ENCODE data around the gene C6orf132. TPM values are rescaled to one million over a fixed set of nuclear protein-coding genes. Genes with fewer than 3 reads are reported as not detected.
A peak's percentile ranks its signal among the peaks of the same experiment; 100 is the strongest.

The C6orf132 gene
- total and polyA plus RNA-seq, 2 of the 8 experiments (the other 6 are each of a cell fraction or from before 2014, with no cell fraction given): 31.5 to 64.0 TPM

DNA sequence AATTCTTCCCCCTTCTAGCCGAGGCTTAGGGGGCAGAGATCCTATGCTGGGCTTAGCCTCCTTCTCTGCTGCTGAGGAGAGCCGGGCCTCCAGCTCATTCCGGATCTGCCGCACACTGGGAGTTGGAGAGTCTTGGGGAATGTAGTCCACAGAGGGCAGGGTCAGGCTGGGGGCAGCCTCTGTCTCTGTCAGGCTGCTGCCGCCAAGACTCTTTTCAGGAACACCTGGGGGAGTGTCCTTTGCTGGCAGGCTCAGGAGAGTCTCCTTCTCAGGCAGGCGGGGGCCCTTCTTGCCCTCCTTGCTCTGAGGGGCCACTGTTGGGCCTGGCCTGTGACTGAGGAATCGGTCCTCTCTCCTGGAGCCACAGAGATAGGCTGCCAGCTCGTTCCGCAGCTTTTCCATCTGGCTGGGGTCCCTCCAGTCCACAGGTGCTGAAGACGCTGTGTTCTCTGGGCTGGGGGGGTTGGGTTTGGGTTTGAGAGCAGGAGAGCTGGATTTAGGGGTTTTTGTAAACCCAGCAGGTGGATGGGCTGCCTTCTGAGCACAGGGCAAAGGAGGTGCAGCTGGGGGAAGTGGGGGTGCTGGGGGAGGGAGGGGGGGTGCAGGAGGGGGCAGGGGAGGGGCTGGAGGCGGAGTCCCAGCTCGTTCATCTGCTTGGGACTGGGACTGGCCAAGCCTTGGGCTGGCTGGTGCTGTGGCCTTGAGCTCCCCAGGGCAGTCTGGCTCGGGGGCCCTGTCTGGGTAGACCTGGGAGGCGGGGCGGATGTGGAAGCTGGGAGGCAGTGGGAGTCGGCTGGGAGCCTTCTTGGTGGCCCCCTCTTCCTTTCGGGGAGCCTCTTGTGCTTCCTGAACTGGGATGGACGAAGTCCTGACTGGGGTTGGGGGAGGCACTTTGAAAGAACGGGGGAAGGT is 36.1 kb downstream of the C6orf132 start:
- Histone ChIP-seq H2AK5ac (ENCODE audit: low read depth, low read length) (no peak overlapping the region), H2BK12ac (ENCODE audit: low read depth, low read length) (no peak overlapping the region), H3K79me2 (ENCODE audit: control insufficient read depth in 1 of 2, insufficient read depth in 2 of 2, low read length in 2 of 2) (peaks cover 0 to 4% of the 10 kb centered on the region in 2 experiments; a peak in 1 of 4 replicates), H3K4me3 (ENCODE audit: extremely low read depth in 1 of 4, insufficient read depth in 2 of 4, low read depth in 3 of 4, low read length in 4 of 4) (no peak overlapping the region), H2BK20ac (ENCODE audit: low read length) (no peak overlapping the region), H3K4ac (replicated peaks; ENCODE audit: insufficient read length, low read depth, low read length) (no peak overlapping the region), H2BK5ac (ENCODE audit: low read depth, low read length) (no peak overlapping the region), H4K5ac (ENCODE audit: insufficient read length, low read depth, low read length) (no peak overlapping the region), H3K18ac (ENCODE audit: extremely low read depth, low read length) (no peak overlapping the region), H3K23ac (ENCODE audit: insufficient read length) (no peak overlapping the region), H3K27ac (ENCODE audit: low read depth, low read length) (no peak overlapping the region), H4K20me1 (replicated peaks in 1 of 2; ENCODE audit: control insufficient read depth in 1 of 2, insufficient read depth in 2 of 2, low read length in 2 of 2) (peaks cover 4 to 23% of the 10 kb centered on the region in 2 experiments), H4K91ac (replicated peaks; ENCODE audit: insufficient read length, low read length) (no peak overlapping the region), H3K36me3 (ENCODE audit: control insufficient read depth in 2 of 4, insufficient read depth in 4 of 4, low read length in 3 of 4) (peaks cover 7 to 39% (median 25%) of the 10 kb centered on the region in 4 experiments; a peak in 7 of 8 replicates), H3K9ac (replicated peaks in 1 of 4; ENCODE audit: extremely low read depth in 1 of 4, low read depth in 3 of 4, low read length in 3 of 4) (no peak overlapping the region), H4K8ac (ENCODE audit: extremely low read depth, insufficient read depth, low read length) (peak overlapping the region; percentile 35; the same call in 1 of the 2 replicates), H3K4me1 (replicated peaks in 1 of 4; ENCODE audit: control insufficient read depth in 3 of 4, insufficient read depth in 4 of 4, low read length in 3 of 4) (peaks cover 0 to 7% (median 4%) of the 10 kb centered on the region in 4 experiments; a peak in 6 of 7 replicates), H2AFZ (ENCODE audit: low read length) (no peak overlapping the region), H3K4me2 (ENCODE audit: insufficient read depth in 1 of 2, low read depth in 2 of 2, low read length in 2 of 2) (no peak overlapping the region), H3K56ac (replicated peaks; ENCODE audit: insufficient read length, low read depth, low read length) (no peak overlapping the region), H3K79me1 (ENCODE audit: low read depth, low read length) (no peaks in the 10 kb centered on the region), H2BK120ac (replicated peaks; ENCODE audit: low read depth, low read length) (no peak overlapping the region), H3K9me3 (ENCODE audit: insufficient read depth in 2 of 2, low read depth in 1 of 2, low read length in 1 of 2) (no peaks in the 10 kb centered on the region), H3K23me2 (ENCODE audit: low read depth, low read length) (no peaks in the 10 kb centered on the region; the same call in 1 of the 2 replicates), H2BK15ac (ENCODE audit: low read length) (no peak overlapping the region), H3K14ac (ENCODE audit: insufficient read length) (no peak overlapping the region), H3K27me3 (replicated peaks in 1 of 4; ENCODE audit: control insufficient read depth in 3 of 4, extremely low read depth in 1 of 4, insufficient read depth in 3 of 4, low read length in 3 of 4) (no peaks in the 10 kb centered on the region; a peak in 1 of 7 replicates)
- POLR2A ChIA-PET (ENCODE audit: partially characterized antibody): interaction anchor here (1.1 to 6.6 kb wide), 4 partner anchors 8 to 79 kb away, joined by 3 to 50 read pairs (median 3); no protein-coding TSS in a partner anchor
- FAIRE-seq: no peak
- WGBS, 2 experiments (ENCODE audit: extremely low coverage in 1 of 2, insufficient coverage in 1 of 2, insufficient read length in 1 of 2, insufficient replicate concordance in 2 of 2, low coverage in 1 of 2, low lambda C conversion rate in 2 of 2, missing lambda C conversion rate in 1 of 2): 87% methylated on average over 16 of the region's 19 CpGs; no CpG with 5 or more reads in 1 of the 2 experiments
- CTCF ChIA-PET (ENCODE audit: partially characterized antibody): interaction anchor here (0.7 to 7.3 kb wide), 8 partner anchors 12 to 109 kb away, joined by 3 to 119 read pairs (median 21); no protein-coding TSS in a partner anchor
- peak in 1 of 2 experiments; percentile 48 for DNase-seq (ENCODE audit: low read depth in 1 of 2, low spot score in 2 of 2)

Data from H1 (cell line).